ENCODE measurements around the gene RAE1. TPM values are rescaled to one million over a fixed set of nuclear protein-coding genes. Genes with fewer than 3 reads are reported as not detected.

Gene RAE1
- total and polyA plus RNA-seq, 2 donors (not counting 1 experiment from before 2014, with no cell fraction given), result 27.2 to 39.4 TPM

DNA sequence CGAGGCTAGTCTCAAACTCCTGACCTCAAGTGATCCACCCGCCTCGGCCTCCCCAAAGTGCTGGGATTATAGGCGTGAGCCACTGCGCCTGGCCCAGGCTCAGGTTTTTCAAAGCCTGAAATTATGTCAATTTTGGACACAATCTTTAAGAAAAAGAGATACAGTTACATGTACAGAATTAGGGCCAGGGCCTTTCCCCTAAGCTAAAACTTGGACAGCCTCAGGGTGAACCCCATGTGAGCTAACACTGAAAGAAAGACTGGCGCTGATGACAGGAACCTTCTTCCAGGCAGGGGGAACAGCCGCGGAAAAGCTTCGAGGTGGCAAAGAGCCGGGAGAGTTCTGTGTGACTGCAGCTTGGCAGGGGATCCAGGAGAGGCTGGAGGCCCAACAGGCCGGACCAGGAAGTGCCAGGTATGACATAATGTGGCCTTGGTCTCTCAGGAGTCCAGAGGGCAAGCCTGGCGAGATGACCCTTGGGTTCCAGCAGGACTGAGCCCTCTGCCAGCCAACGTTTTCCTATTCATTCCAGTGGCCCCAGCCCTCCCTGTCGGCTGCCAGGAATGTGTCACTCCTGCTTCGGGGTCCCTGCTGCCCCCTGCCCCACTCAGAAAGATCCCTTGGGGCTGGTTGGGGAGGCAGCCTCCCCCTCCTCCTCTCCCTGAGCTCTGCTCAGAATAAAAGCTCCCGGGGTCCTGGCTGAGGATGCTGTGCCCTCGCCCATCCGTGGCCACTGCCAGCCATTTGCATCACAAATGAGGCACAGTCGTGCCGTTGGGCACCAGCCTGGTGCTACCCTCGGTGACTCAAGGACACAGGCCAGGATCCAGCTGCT lies 77.5 kb downstream of the RAE1 start:
- TF ChIP-seq, protein P1, sequence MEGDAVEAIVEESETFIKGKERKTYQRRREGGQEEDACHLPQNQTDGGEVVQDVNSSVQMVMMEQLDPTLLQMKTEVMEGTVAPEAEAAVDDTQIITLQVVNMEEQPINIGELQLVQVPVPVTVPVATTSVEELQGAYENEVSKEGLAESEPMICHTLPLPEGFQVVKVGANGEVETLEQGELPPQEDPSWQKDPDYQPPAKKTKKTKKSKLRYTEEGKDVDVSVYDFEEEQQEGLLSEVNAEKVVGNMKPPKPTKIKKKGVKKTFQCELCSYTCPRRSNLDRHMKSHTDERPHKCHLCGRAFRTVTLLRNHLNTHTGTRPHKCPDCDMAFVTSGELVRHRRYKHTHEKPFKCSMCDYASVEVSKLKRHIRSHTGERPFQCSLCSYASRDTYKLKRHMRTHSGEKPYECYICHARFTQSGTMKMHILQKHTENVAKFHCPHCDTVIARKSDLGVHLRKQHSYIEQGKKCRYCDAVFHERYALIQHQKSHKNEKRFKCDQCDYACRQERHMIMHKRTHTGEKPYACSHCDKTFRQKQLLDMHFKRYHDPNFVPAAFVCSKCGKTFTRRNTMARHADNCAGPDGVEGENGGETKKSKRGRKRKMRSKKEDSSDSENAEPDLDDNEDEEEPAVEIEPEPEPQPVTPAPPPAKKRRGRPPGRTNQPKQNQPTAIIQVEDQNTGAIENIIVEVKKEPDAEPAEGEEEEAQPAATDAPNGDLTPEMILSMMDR (conservative IDR thresholded peaks at IDR 0.05 in 1 of 2, IDR thresholded peaks at IDR 0.05 in 1 of 2; ENCODE audit: low read depth in 1 of 2, low read length in 2 of 2), result no peak
- no peak for TF ChIP-seq EZH2 (IDR thresholded peaks at IDR 0.05; ENCODE audit: low read length, missing control alignments)
- Histone ChIP-seq H4K20me1 (ENCODE audit: control insufficient read depth, extremely low read depth, insufficient read depth, low read length) (no peaks in the 10 kb centered on the region), H3K27ac (ENCODE audit: insufficient read depth, low read length) (no peak overlapping the region), H3K4me1 (ENCODE audit: control insufficient read depth, extremely low read depth, insufficient read depth, low read length) (no peaks in the 10 kb centered on the region), H3K4me3 (replicated peaks in 1 of 4; ENCODE audit: control extremely low read depth in 1 of 4, insufficient read depth in 1 of 4, low read depth in 3 of 4, low read length in 4 of 4) (no peak overlapping the region), H3K27me3 (ENCODE audit: control insufficient read depth, insufficient read depth, low read length) (no peaks in the 10 kb centered on the region), H3K79me2 (ENCODE audit: control insufficient read depth, insufficient read depth, low read length) (no peaks in the 10 kb centered on the region), H2AFZ (ENCODE audit: low read length) (no peak overlapping the region), H3K4me2 (ENCODE audit: extremely low read depth, insufficient read depth, low read length) (no peak overlapping the region), H3K9ac (ENCODE audit: insufficient read depth, low read length) (no peak overlapping the region), H3K36me3 (ENCODE audit: control insufficient read depth, insufficient read depth, low read length) (no peaks in the 10 kb centered on the region), H3K9me3 (ENCODE audit: control insufficient read depth, insufficient read depth, low read depth, low read length) (no peaks in the 10 kb centered on the region)
- no peak for DNase-seq (ENCODE audit: low read depth in 2 of 2)

Other genes starting within 250 kb of the RAE1 start
- under 0.01 TPM in 1 of 2 replicates, not detected in the other for gene BMP7, start 84.6 kb upstream of the RAE1 start, total RNA-seq
- gene BMP7, start 84.6 kb upstream of the RAE1 start, polyA plus RNA-seq, result not detected in 2 replicates
- gene SPO11, start 21.5 kb upstream of the RAE1 start, total RNA-seq, result not detected in 2 replicates
- not detected in 2 replicates for gene SPO11, start 21.5 kb upstream of the RAE1 start, polyA plus RNA-seq
- 7.9 and 8.5 TPM in 2 replicates for gene RBM38, start 40.1 kb downstream of the RAE1 start, total RNA-seq
- 3.9 and 7.3 TPM in 2 replicates for gene RBM38, start 40.1 kb downstream of the RAE1 start, polyA plus RNA-seq
- gene CTCFL, start 173.9 kb downstream of the RAE1 start, total RNA-seq, result not detected in 2 replicates
- gene CTCFL, start 173.9 kb downstream of the RAE1 start, polyA plus RNA-seq, result not detected in 2 replicates
- gene PCK1, start 209.9 kb downstream of the RAE1 start, total RNA-seq, result under 0.01 TPM in 1 of 2 replicates, not detected in the other
- not detected in 2 replicates for gene PCK1, start 209.9 kb downstream of the RAE1 start, polyA plus RNA-seq

Measured in fibroblast of lung (primary cell).